GM19193 (cell line): Measurements from ENCODE around the gene TNFRSF1B.

Source experiments
- POLR2A ChIP-seq: IDR thresholded peaks from 4 replicates; pipeline ENCODE4 v1.6.1; 2011; ENCODE audit not compliant: insufficient read depth, insufficient read length; ENCODE audit errors: extremely low read depth

The TNFRSF1B gene

GRCh38 chr1:12147201-12147701, 19.5 kb upstream of the TNFRSF1B start:
- TF ChIP-seq POLR2A, result no peak

GRCh38 chr1:12148160-12148957, 18.4 kb upstream of the TNFRSF1B start:
- TF ChIP-seq POLR2A, result no peak

- TF ChIP-seq POLR2A, result no peak
Measured at GRCh38 chr1:12148958-12149790, 17.6 kb upstream of the TNFRSF1B start.

- TF ChIP-seq POLR2A, result no peak
Measured at GRCh38 chr1:12149791-12150175, 17.0 kb upstream of the TNFRSF1B start.

GRCh38 chr1:12150456-12151200, 16.2 kb upstream of the TNFRSF1B start:
- peak; percentile 26 for TF ChIP-seq POLR2A

GRCh38 chr1:12151465-12151864, 15.3 kb upstream of the TNFRSF1B start:
- TF ChIP-seq POLR2A, result no peak

GRCh38 chr1:12152113-12152891, 14.5 kb upstream of the TNFRSF1B start:
- TF ChIP-seq POLR2A, result peak; percentile 64

- peak; percentile 53 for TF ChIP-seq POLR2A
Measured at GRCh38 chr1:12153181-12153785, 13.5 kb upstream of the TNFRSF1B start.

GRCh38 chr1:12155328-12155727, 11.5 kb upstream of the TNFRSF1B start:
- no peak for TF ChIP-seq POLR2A

- TF ChIP-seq POLR2A, result peak; percentile 41
Measured at GRCh38 chr1:12157366-12158231, 9.2 kb upstream of the TNFRSF1B start.

GRCh38 chr1:12158357-12159092, 8.3 kb upstream of the TNFRSF1B start:
- TF ChIP-seq POLR2A, result no peak

- TF ChIP-seq POLR2A, result no peak
Measured at GRCh38 chr1:12159816-12160215, 7.0 kb upstream of the TNFRSF1B start.

- no peak for TF ChIP-seq POLR2A
Measured at GRCh38 chr1:12161324-12161661, 5.5 kb upstream of the TNFRSF1B start.
